GM12878 (cell line): ENCODE data around the gene TNIP3. TPM values are rescaled to one million over a fixed set of nuclear protein-coding genes. Genes with fewer than 3 reads are reported as not detected.

Source experiments
- ATAC-seq: fragments of 200-7000 bp; cut with Tn5 transposase; 3 replicates; pipeline ENCODE4 v1.9.1; 2020; ENCODE audit warnings: mild to moderate bottlenecking, moderate library complexity
- BruUV-seq: library from RNA; stranded (reverse); fragments of 400-500 nt; replicated peaks from 2 replicates; lab custom pipeline; 2021; lab: Mats Ljungman, UMichigan
- CTCF ChIA-PET: fragments of 300-600 bp; sonication (Branson Sonifier 250); formaldehyde crosslinking; extraction: SDS; loops from one replicate; lab custom pipeline; 2021; ENCODE audit warnings: inconsistent platforms; lab: Yijun Ruan, JAX
- POLR2A ChIA-PET: fragments of 350-600 bp; formaldehyde crosslinking; extraction: SDS; loops from one replicate; lab custom pipeline; 2021; ENCODE audit warnings: inconsistent platforms; lab: Charles Lee
- RAD21 ChIA-PET: fragments of 300-600 bp; sonication (Branson Sonifier 250); formaldehyde crosslinking; loops from one replicate; lab custom pipeline; 2023; ENCODE audit warnings: antibody characterized with exemption; ENCODE audit not compliant: unreplicated experiment; lab: Charles Lee
- SMC1A ChIA-PET: fragments of 300-600 bp; sonication (Branson Sonifier 250); formaldehyde crosslinking; loops from one replicate; lab custom pipeline; 2023; ENCODE audit not compliant: unreplicated experiment, uncharacterized antibody; lab: Charles Lee
- DNase-seq: peaks from one replicate; pipeline ENCODE4 v3.0.0-alpha.2; 2011; ENCODE audit warnings: low read depth, low spot score
- FAIRE-seq: peaks from 3 replicates; lab custom pipeline; 2011; peaks lifted over from hg19 to GRCh38; lab: Jason Lieb, UNC
- H2AFZ ChIP-seq: 2 replicates; pipeline ENCODE4 v1.6.0; 2011; ENCODE audit warnings: low read depth, low read length, control low read depth; ENCODE audit not compliant: control insufficient read depth
- H3K27ac ChIP-seq: 2 replicates; pipeline ENCODE4 v1.5.1; 2011; ENCODE audit warnings: control low read depth; ENCODE audit not compliant: control insufficient read depth, insufficient read depth
- H3K27me3 ChIP-seq, 2 experiments: replicated peaks in 1 of 2; 2 replicates each; pipeline versions ENCODE4 v1.6.0 to v1.6.1; 2011; ENCODE audit warnings: low read length in 1 of 2; ENCODE audit not compliant: control insufficient read depth in 2 of 2, insufficient read depth in 2 of 2
- H3K36me3 ChIP-seq, 2 experiments: 2 replicates each; pipeline ENCODE4 v1.5.1; 2011; ENCODE audit warnings: low read length in 1 of 2; ENCODE audit not compliant: control insufficient read depth in 2 of 2, insufficient read depth in 2 of 2
- H3K4me1 ChIP-seq: 2 replicates; pipeline ENCODE4 v1.6.1; 2011; ENCODE audit warnings: mild to moderate bottlenecking, low read length, moderate library complexity, mixed read lengths; ENCODE audit not compliant: control insufficient read depth, insufficient read depth
- H3K4me2 ChIP-seq: 2 replicates; pipeline ENCODE4 v1.6.0; 2011; ENCODE audit warnings: control low read depth; ENCODE audit not compliant: control insufficient read depth, insufficient read depth
- H3K4me3 ChIP-seq: fragments of 200-600 bp; sonication (generic); 2 replicates; pipeline ENCODE4 v1.5.1; 2016
- H3K79me2 ChIP-seq: 2 replicates; pipeline ENCODE4 v1.6.0; 2011; ENCODE audit warnings: low read length; ENCODE audit not compliant: control insufficient read depth, insufficient read depth
- H3K9ac ChIP-seq: 2 replicates; pipeline ENCODE4 v1.8.0; 2011; ENCODE audit warnings: low read length, control low read depth, mixed read lengths; ENCODE audit not compliant: control insufficient read depth, insufficient read depth
- H3K9me3 ChIP-seq: replicated peaks from 3 replicates; pipeline ENCODE4 v1.5.1; 2011; ENCODE audit warnings: mild to moderate bottlenecking, low read length; ENCODE audit not compliant: control insufficient read depth, insufficient read depth
- H4K20me1 ChIP-seq: 2 replicates; pipeline ENCODE4 v1.6.0; 2011; ENCODE audit not compliant: control insufficient read depth, insufficient read depth
- CBX5 ChIP-seq: sonication (generic); IDR thresholded peaks from 2 replicates; pipeline ENCODE4 v1.6.1; 2016; ENCODE audit warnings: low read depth, moderate library complexity, mild to moderate bottlenecking, inconsistent platforms
- CHD2 ChIP-seq: IDR thresholded peaks from 2 replicates; pipeline ENCODE4 v1.6.1; 2011; ENCODE audit warnings: low read depth, low read length, improper control_type of control experiment, borderline replicate concordance
- EP300 ChIP-seq, 2 experiments: fragments of 150-350 bp in 1 of 2; IDR thresholded peaks; 2 replicates each; pipeline ENCODE4 v1.6.1; 2011 to 2012; ENCODE audit warnings: low read depth in 2 of 2, low read length in 2 of 2, borderline replicate concordance in 1 of 2, improper control_type of control experiment in 1 of 2, inconsistent platforms in 1 of 2; ENCODE audit not compliant: control insufficient read depth in 1 of 2
- MTA3 ChIP-seq: IDR thresholded peaks from 2 replicates; pipeline ENCODE4 v1.6.1; 2012; ENCODE audit warnings: low read length, inconsistent platforms, borderline replicate concordance
- NFYA ChIP-seq: IDR thresholded peaks from 2 replicates; pipeline ENCODE4 v1.6.1; 2011; ENCODE audit warnings: low read depth, mild to moderate bottlenecking, low read length, improper control_type of control experiment, borderline replicate concordance
- STAT3 ChIP-seq: IDR thresholded peaks from 2 replicates; pipeline ENCODE4 v1.6.1; 2011; ENCODE audit warnings: low read depth, low read length, improper control_type of control experiment
- TAF1 ChIP-seq: IDR thresholded peaks from 2 replicates; pipeline ENCODE4 v1.6.1; 2011; ENCODE audit warnings: mild to moderate bottlenecking, low read depth, low read length, borderline replicate concordance
- TCF3 ChIP-seq: IDR thresholded peaks from 2 replicates; pipeline ENCODE4 v1.6.1; 2012; ENCODE audit warnings: low read depth, mild to moderate bottlenecking, low read length, borderline replicate concordance; ENCODE audit not compliant: insufficient read depth
- ZBED1 ChIP-seq: IDR thresholded peaks from 2 replicates; pipeline ENCODE4 v1.6.1; 2016; ENCODE audit warnings: borderline replicate concordance
- in situ Hi-C: fragments of 300-500 bp; cut with MboI; formaldehyde crosslinking; loops from 9 replicates; pipeline ENCODE4 v1.14.3; 2018; ENCODE audit warnings: mixed read lengths
- intact Hi-C: fragments of 100-400 bp; cut with micrococcal nuclease; formaldehyde crosslinking; loops from one replicate; pipeline ENCODE4 v1.14.2; 2022; ENCODE audit not compliant: unreplicated experiment
- polyA plus RNA-seq, 11 experiments: library from polyadenylated mRNA; depleted of rRNA in 4 of 11; unstranded in 6 of 11; stranded (reverse) in 5 of 11; fragments of >200 nt; fragmentation: Nextera tagmentation in 4 of 11; fragmentation: Illumina TruSeq in 1 of 11; extraction: Ambion mirVana in 4 of 11; extraction: Trizol in 1 of 11; gene quantifications; 1 replicate in 1 of 11; 2 replicates in 10 of 11; pipeline versions ENCODE4 v1.2.1 to v1.2.3, GENCODE V29; 2011 to 2016; ENCODE audit warnings: inconsistent platforms in 2 of 11, missing spikeins in 2 of 11, low read depth in 1 of 11
- total RNA-seq, 4 experiments: library from RNA; depleted of rRNA in 3 of 4; stranded (reverse); fragments of >200 nt in 3 of 4; fragmentation: Illumina TruSeq in 1 of 4; extraction: Trizol in 1 of 4; gene quantifications; 2 replicates each; pipeline versions ENCODE4 v1.2.1 to v1.2.3, GENCODE V29; 2013 to 2021
- TF ChIP-seq, protein P1 (sequence below): IDR thresholded peaks from 2 replicates; pipeline ENCODE4 v1.6.1; 2012; ENCODE audit warnings: low read depth, low read length, improper control_type of control experiment
- TF ChIP-seq, protein P2 (sequence below): IDR thresholded peaks from 2 replicates; pipeline ENCODE4 v1.6.1; 2012; ENCODE audit warnings: low read depth, low read length, improper control_type of control experiment

Gene TNIP3
- total and polyA plus RNA-seq, 10 of the 15 experiments (the other 5 are each of a cell fraction or from before 2014, with no cell fraction given): 0.21 to 1.4 (median 0.67) TPM

GRCh38 chr4:121168446-121169281, 4.5 kb upstream of the TNIP3 start (continued):
- 0 out of 2 replicates have a peak, but pooled peaks have one; percentile 21 for TF ChIP-seq TCF3
- TF ChIP-seq MTA3: peak; percentile 73; the same call in 1 of the 2 replicates
- peak; percentile 40; the same call in 1 of the 2 replicates for TF ChIP-seq CBX5
- TF ChIP-seq TAF1: no peak
- TF ChIP-seq CHD2: 0 out of 2 replicates have a peak, but pooled peaks have one; percentile 30
- TF ChIP-seq ZBED1: peak; percentile 88; the same call in 1 of the 2 replicates
- peak; percentile 28; the same call in 1 of the 2 replicates for TF ChIP-seq STAT3
- TF ChIP-seq NFYA: no peak

- Histone ChIP-seq H3K4me3 (no peak overlapping the region), H3K9ac (no peak overlapping the region), H3K79me2 (no peaks in the 10 kb centered on the region), H3K27ac (no peak overlapping the region), H3K4me2 (no peak overlapping the region), H4K20me1 (no peaks in the 10 kb centered on the region), H3K4me1 (peaks cover 18% of the 10 kb centered on the region), H2AFZ (no peak overlapping the region), H3K27me3 (no peaks in the 10 kb centered on the region), H3K9me3 (no peaks in the 10 kb centered on the region), H3K36me3 (no peaks in the 10 kb centered on the region)
- DNase-seq: no peak
- CTCF ChIA-PET: interaction anchor here (0.6 to 1.7 kb wide), 4 partner anchors 25 to 1531 kb away, joined by 3 to 5 read pairs (median 3); no protein-coding TSS in a partner anchor
- intact Hi-C loops (no loop called here), in situ Hi-C loops (no loop called here)
- FAIRE-seq: no peak
- SMC1A ChIA-PET: interaction anchor here (0.7 to 1.3 kb wide), 3 partner anchors 9 to 837 kb away, joined by 3 to 6 read pairs (median 3); no protein-coding TSS in a partner anchor
- POLR2A ChIA-PET: interaction anchor here (0.5 kb wide), 1 partner anchor 311 kb away, joined by 3 read pairs; no protein-coding TSS in a partner anchor
- TF ChIP-seq, protein P1, sequence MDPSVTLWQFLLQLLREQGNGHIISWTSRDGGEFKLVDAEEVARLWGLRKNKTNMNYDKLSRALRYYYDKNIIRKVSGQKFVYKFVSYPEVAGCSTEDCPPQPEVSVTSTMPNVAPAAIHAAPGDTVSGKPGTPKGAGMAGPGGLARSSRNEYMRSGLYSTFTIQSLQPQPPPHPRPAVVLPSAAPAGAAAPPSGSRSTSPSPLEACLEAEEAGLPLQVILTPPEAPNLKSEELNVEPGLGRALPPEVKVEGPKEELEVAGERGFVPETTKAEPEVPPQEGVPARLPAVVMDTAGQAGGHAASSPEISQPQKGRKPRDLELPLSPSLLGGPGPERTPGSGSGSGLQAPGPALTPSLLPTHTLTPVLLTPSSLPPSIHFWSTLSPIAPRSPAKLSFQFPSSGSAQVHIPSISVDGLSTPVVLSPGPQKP: no peak
- TF ChIP-seq, protein P2, sequence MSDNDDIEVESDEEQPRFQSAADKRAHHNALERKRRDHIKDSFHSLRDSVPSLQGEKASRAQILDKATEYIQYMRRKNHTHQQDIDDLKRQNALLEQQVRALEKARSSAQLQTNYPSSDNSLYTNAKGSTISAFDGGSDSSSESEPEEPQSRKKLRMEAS: no peak
- no peak for TF ChIP-seq EP300 (IDR thresholded peaks at IDR 0.05; ENCODE audit: borderline replicate concordance in 1 of 2, control insufficient read depth in 1 of 2, low read depth in 2 of 2, low read length in 2 of 2)
- RAD21 ChIA-PET: no interaction called here
- ATAC-seq: no peak
- BruUV-seq: no TSS peak
Measured at GRCh38 chr4:121166976-121167375, 2.9 kb upstream of the TNIP3 start.
